ENCODE results near the gene IDI2.
A peak's percentile ranks its signal among the peaks of the same experiment; 100 is the strongest.

The IDI2 gene

GRCh38 chr10:1003884-1004670 lies 21.6 kb downstream of the IDI2 start:
- no peak for DNase-seq

DNA sequence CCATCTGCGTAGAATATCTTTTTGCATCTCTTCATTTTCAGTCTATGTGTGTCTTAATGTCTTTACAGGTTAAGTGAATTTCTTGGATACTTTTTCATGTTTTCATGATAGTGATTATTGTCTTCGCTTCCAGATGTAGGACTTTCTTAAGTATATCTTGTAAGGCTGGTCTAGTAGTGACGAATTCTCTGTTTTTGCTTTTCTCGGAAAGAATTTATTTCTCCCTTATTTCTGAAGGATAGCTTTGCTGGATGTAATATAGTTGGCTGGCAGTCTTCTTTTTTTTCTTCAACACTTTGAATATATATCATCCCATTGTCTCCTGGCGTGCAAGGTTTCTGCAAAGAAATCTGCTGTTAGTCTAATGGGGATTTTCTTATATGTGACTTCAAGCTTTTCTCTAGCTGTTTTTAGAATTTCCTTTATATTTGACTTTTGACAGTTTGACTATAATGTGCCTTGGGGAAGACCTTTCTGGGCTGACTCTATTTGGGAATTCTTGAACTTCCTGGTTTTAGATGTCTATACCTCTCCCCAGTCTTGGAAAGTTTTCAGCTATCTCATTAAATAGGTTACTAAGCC lies 23.1 kb downstream of the IDI2 start:
- no peak for DNase-seq

GRCh38 chr10:997266-998022 lies 28.2 kb downstream of the IDI2 start:
- DNase-seq: no peak

- no peak for DNase-seq
Observed at GRCh38 chr10:996031-996430, 29.6 kb downstream of the IDI2 start.

- DNase-seq: no peak
Observed at GRCh38 chr10:995559-995926, 30.1 kb downstream of the IDI2 start.

DNA sequence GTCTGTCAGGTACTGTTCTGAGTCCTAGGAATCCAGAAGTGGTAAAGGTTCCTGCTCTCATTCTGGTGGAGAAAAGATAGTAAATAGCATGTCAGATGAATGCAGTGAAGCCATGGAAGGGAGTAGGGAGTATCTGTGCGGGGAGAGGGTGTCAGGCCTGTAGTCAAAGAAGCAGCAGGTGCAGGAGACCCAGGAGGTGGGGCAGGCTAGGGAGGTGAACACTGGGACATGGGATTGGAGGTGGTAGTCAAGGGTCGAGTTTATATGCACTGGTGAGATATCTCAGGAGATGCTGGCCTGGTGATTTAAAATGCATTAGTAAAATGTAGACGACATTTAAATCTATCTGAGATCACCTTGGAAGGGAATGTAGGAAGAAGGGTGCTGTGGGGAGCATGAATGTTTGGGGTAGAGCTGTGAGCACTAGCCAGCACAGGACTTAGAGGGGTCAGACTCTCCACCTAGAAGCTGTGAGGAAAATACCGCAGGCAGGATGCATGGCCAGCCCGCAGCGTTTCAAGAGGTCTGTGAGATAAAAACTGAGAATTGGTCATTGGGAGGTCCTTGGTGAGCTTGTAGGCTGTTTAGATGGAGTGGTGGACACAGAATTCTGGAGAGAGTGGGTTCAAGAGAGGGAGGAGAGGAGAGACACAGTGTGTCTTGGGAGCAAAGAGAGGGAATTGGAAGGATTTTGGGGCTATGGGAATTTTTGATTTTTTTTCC lies 30.7 kb downstream of the IDI2 start:
- no peak for DNase-seq

DNA sequence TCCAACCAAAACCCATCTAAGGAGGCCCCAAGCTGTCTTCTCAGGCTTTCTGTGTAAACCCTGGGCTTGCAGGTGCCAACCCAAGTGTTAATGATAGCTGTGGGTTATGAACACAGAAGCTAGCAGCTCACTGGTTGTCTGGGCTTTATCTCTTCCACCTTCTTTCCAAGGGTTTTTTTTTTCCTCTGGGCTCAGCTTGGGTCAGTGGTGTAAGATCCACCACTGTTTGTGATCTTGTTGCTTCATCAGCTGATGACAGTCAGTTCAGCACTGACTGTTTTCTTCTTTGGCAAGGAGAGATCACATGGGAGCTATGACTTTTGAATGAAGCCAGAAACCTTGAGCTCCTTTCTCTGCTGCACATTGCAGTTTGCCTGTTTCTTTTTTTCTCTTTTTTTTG lies 32.8 kb downstream of the IDI2 start:
- DNase-seq: no peak

DNA sequence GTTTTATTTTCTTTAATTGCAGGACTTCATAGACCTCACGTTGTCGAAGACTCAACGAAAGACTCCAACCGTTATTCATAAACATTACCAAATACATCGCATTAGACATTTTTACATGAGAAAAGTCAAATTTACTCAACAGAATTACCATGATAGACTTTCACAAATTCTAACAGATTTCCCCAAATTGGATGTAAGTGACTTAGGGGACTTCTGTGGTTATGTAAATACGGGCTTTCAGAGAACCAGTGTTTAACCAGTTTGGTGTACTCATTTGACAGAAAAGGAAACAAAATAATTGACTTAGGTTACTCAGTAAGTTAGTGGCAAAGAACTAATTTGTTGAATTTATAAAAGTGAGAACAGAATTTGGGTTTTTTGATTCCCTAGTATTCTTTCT lies 33.2 kb downstream of the IDI2 start:
- DNase-seq: no peak

DNA sequence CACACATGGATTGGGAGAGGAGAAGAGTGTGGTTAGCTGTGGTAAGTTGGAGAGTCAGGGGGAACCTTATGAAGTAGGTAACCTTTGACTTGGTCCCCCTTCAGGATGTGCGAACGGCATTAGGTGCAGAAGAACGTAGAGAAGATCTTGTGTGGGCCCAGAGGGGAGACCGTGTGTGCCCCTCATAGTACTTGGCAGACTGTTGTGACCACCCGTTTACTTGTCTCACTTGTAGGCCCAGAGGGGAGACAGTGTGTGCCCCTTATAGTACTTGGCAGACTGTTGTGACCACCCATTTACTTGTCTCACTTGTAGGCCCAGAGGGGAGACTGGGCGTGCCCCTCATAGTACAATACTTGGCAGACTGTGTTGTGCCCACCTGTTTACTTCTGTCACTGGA lies 34.9 kb downstream of the IDI2 start:
- no peak for DNase-seq

DNA sequence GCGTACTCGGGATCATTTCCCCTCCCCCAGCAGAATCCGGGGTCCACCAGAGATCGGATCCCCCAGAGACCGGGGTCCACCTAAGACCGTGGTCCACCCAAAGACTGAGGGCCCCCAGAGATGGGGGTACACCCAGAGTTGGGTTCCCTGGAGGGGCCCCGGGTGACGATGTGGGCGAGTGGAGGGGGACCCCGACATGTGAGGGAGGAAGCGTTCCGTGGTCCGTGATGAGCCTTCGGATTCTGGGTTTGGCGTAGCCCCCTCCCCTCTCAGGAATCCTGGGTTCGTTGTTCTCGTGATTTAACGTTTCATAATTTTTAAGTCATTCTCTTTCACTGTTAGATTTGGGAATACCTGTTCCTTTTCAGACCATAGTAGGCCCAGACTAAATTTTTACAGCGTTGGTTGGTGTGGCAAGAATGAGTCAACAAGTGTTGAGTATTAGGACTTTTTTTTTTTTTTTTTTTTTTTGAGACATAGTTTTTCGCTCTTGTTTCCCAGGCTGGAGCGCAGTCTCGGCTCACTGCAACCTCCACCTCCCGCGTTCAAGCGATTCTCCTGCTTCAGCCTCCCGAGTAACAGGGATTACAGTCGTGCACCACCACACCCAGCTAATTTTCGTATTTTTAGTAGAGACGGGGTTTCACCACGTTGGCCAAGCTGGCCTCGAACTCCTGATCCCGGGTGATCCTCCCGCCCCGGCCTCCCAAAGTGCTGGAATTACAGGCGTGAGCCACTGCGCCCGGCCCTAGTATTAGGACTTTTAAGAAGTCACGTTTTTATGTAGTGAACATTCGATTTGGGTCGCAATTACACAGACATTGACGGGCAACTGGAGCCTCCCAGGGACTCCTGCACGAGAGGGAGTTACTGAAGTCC lies 36.8 kb downstream of the IDI2 start:
- no peak for DNase-seq

- peak; percentile 99 for DNase-seq
Observed at GRCh38 chr10:987870-988666, 37.6 kb downstream of the IDI2 start, which contains the start of gene GTPBP4. Gene GTPBP4, plus strand, starts transcription at chr10:988434. Its CDS starts 46 bp downstream, at chr10:988480.

- no peak for DNase-seq
Observed at GRCh38 chr10:987620-987869, 38.1 kb downstream of the IDI2 start.

GRCh38 chr10:986881-987619 lies 38.6 kb downstream of the IDI2 start:
- no peak for DNase-seq

GRCh38 chr10:986137-986825 lies 39.4 kb downstream of the IDI2 start:
- DNase-seq: no peak

GRCh38 chr10:985361-985760 lies 40.3 kb downstream of the IDI2 start:
- no peak for DNase-seq

DNA sequence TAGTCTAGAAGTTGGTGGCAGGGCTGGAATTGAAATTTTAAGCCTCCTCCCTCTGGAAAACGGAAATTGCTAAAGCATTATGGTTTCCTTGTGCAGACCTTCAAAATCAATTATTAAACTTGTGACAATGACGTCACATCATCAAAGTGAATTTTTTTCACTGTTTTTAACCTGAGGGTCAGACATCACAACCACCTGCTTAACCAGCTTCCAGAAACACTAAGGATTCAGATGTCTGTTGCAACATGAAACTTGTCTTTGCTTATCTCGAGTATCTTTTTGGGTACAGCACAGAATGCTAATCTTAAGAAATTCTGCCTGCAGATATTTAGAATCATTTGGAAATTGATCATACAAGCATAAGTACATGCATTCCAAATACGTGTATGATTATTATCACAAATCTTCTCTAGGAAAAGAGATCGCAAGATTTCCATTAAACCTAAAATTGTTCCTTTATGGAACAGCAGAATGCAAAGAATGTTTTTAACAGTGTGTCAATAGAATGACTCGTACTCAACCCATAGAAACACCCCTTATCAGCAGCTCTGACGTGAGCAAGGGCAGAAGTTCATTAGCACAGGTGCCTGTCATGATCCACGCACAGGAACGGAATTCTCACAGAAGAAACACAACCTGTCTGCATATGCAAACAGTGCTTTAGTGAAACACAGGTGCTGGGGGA lies 41.5 kb downstream of the IDI2 start:
- no peak for DNase-seq

GRCh38 chr10:983401-983800 lies 42.3 kb downstream of the IDI2 start:
- no peak for DNase-seq

GRCh38 chr10:980468-981093 lies 45.1 kb downstream of the IDI2 start:
- no peak for DNase-seq

DNA sequence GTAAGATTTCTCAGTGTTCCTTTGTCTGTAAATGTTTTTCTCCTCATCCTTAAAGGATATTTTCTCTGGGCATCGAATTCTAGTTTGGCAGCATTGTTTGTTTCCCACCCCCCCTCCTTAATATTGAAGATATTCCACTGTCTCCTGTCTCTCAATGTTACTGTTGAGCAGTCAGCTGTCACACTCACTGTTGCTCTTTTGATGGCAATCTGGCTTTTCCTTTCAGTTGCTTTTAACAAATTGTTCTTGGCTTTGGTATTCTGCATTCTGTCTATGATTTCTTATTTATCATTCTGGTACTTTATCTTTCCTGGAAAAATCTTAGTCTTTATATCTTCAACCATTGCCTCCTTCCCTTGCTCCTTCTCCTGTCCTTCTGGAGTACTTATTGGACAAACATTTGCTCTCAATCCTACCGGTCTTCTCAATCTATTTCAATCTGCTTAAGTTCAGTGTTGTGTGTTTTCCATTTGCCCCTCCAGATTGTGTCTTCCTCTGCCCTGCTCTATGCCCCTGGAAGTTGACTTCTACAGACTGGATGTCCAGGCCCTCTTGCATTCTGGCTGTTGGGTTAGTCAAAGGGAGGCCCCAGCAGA lies 46.7 kb downstream of the IDI2 start:
- DNase-seq: no peak

Data from RPMI8226 (cell line).